Measurements from ENCODE around the gene ZSWIM1. TPM values are rescaled to one million over a fixed set of nuclear protein-coding genes. Genes with fewer than 3 reads are reported as not detected.

ZSWIM1 gene
- total and polyA plus RNA-seq, 2 of the 13 experiments (the other 11 are each of a cell fraction or from before 2014, with no cell fraction given), result 9.5 to 11.7 TPM

DNA sequence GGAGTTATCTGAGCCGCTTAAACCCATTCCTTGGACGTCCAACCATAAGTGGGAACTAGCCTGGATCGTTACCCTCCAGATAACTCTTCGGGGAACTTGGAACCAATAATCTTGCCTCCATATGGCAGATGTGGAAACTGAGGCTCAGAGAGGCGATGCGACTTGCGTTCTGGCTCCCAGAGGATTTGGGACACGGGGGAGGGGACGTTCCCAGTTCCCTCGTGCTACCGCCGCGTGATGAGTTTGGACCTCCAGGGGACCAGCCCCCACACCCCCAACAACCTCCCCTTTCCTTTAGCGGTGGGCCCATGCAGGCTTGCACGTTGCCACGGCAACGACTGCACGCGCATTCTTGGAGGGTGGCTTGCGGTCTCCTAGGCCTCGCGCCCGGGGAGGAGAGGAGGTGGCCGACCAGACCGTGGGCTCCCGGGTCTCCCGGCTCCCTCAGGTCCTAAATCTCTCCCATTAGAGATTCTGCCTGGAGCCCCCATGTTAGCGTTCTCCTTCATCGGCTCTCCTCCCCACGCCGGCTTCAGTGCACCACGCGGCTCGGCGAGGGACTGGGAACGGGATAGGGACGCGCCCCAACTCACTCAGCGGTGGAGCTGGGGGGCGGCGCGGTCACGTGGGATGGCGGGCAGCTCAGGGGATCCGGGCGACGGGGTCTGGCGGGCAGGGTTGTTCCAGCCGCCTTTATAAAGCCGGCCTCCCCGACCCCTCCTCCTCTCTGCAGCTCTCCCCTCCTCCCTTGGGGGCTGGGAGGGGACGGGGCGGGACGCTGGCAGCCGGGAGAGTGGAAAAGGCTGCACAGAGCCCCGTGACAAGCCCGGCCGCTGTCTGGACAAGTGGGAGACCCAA, 30.7 kb downstream of the ZSWIM1 start, which contains the start of gene PLTP (continued):
- TF ChIP-seq, protein P1, sequence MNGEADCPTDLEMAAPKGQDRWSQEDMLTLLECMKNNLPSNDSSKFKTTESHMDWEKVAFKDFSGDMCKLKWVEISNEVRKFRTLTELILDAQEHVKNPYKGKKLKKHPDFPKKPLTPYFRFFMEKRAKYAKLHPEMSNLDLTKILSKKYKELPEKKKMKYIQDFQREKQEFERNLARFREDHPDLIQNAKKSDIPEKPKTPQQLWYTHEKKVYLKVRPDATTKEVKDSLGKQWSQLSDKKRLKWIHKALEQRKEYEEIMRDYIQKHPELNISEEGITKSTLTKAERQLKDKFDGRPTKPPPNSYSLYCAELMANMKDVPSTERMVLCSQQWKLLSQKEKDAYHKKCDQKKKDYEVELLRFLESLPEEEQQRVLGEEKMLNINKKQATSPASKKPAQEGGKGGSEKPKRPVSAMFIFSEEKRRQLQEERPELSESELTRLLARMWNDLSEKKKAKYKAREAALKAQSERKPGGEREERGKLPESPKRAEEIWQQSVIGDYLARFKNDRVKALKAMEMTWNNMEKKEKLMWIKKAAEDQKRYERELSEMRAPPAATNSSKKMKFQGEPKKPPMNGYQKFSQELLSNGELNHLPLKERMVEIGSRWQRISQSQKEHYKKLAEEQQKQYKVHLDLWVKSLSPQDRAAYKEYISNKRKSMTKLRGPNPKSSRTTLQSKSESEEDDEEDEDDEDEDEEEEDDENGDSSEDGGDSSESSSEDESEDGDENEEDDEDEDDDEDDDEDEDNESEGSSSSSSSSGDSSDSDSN (CRISPR knock-in tag; IDR thresholded peaks at IDR 0.05), result peak; percentile 23; the same call in 1 of the 2 replicates
- TF ChIP-seq TRIM24 (CRISPR knock-in tag; IDR thresholded peaks at IDR 0.05) (no peak), ZNF747 (CRISPR knock-in tag; IDR thresholded peaks at IDR 0.05; ENCODE audit: borderline replicate concordance) (no peak), ZNF260 (CRISPR knock-in tag; IDR thresholded peaks at IDR 0.05; ENCODE audit: borderline replicate concordance, low read depth) (no peak), ZNF776 (CRISPR knock-in tag; IDR thresholded peaks at IDR 0.05) (no peak), RFXANK (CRISPR knock-in tag; IDR thresholded peaks at IDR 0.05) (no peak), KLF15 (CRISPR knock-in tag; IDR thresholded peaks at IDR 0.05; ENCODE audit: borderline replicate concordance) (no peak), ZNF7 (CRISPR knock-in tag; IDR thresholded peaks at IDR 0.05) (no peak), SP1 (IDR thresholded peaks at IDR 0.05) (no peak), SP1 (CRISPR knock-in tag; IDR thresholded peaks at IDR 0.05) (no peak; the same call in 1 of the 2 replicates), ZNF841 (CRISPR knock-in tag; IDR thresholded peaks at IDR 0.05; ENCODE audit: borderline replicate concordance) (no peak), ZNF20 (CRISPR knock-in tag; IDR thresholded peaks at IDR 0.05) (no peak), ZNF549 (CRISPR knock-in tag; IDR thresholded peaks at IDR 0.05) (no peak), TGIF2 (CRISPR knock-in tag; IDR thresholded peaks at IDR 0.05) (no peak), ATAD3A (CRISPR knock-in tag; IDR thresholded peaks at IDR 0.05) (no peak), ZNF335 (CRISPR knock-in tag; IDR thresholded peaks at IDR 0.05) (no peak), PAWR (CRISPR knock-in tag; IDR thresholded peaks at IDR 0.05; ENCODE audit: borderline replicate concordance) (peak; percentile 26; the same call in 1 of the 2 replicates), ZBTB1 (CRISPR knock-in tag; IDR thresholded peaks at IDR 0.05; ENCODE audit: borderline replicate concordance) (no peak), CHD2 (IDR thresholded peaks at IDR 0.05; ENCODE audit: low read depth, low read length) (no peak), PRPF4 (IDR thresholded peaks at IDR 0.05; ENCODE audit: low read depth, low read length, poor library complexity, severe bottlenecking) (no peak)
- TF ChIP-seq, protein P2, sequence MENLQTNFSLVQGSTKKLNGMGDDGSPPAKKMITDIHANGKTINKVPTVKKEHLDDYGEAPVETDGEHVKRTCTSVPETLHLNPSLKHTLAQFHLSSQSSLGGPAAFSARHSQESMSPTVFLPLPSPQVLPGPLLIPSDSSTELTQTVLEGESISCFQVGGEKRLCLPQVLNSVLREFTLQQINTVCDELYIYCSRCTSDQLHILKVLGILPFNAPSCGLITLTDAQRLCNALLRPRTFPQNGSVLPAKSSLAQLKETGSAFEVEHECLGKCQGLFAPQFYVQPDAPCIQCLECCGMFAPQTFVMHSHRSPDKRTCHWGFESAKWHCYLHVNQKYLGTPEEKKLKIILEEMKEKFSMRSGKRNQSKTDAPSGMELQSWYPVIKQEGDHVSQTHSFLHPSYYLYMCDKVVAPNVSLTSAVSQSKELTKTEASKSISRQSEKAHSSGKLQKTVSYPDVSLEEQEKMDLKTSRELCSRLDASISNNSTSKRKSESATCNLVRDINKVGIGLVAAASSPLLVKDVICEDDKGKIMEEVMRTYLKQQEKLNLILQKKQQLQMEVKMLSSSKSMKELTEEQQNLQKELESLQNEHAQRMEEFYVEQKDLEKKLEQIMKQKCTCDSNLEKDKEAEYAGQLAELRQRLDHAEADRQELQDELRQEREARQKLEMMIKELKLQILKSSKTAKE (CRISPR knock-in tag; IDR thresholded peaks at IDR 0.05; ENCODE audit: borderline replicate concordance), result 0 out of 2 replicates have a peak, but pooled peaks have one; percentile 30
